Measurements from ENCODE around the gene ACAA1.
"Not testable (repeated sequence)": the region's sequence is repeated elsewhere in the genome, so short reads cannot be mapped to it uniquely, and the experiment has no call there.

ACAA1 gene

GRCh38 chr3:38085943-38086324, 51.0 kb downstream of the ACAA1 start:
- Mint-ChIP-seq H3K36me3 (ENCODE audit: low read depth) (peaks cover 6% of the 10 kb centered on the region), H3K27me3 (no peaks in the 10 kb centered on the region), H3K4me1 (ENCODE audit: low read depth) (no peaks in the 10 kb centered on the region), H3K4me3 (no peak overlapping the region), H3K27ac (no peak overlapping the region), H3K9me3 (peaks cover 18% of the 10 kb centered on the region)
- intact Hi-C loops (cut with micrococcal nuclease), result no loop called here

GRCh38 chr3:38085311-38085942, 51.5 kb downstream of the ACAA1 start:
- intact Hi-C loops (cut with micrococcal nuclease), result no loop called here
- no peak overlapping the region for H3K4me3 Mint-ChIP-seq

GRCh38 chr3:38084334-38085310, 52.3 kb downstream of the ACAA1 start:
- H3K4me3 Mint-ChIP-seq, result no peak overlapping the region
- intact Hi-C loops (cut with micrococcal nuclease), result no loop called here
- peaks cover 18% of the 10 kb centered on the region for H3K9me3 Mint-ChIP-seq
- no peaks in the 10 kb centered on the region for H3K27me3 Mint-ChIP-seq
- no peak overlapping the region for H3K27ac Mint-ChIP-seq
- no peaks in the 10 kb centered on the region for H3K4me1 Mint-ChIP-seq (ENCODE audit: low read depth)
- peaks cover 6% of the 10 kb centered on the region for H3K36me3 Mint-ChIP-seq (ENCODE audit: low read depth)

More at GRCh38 chr3:38085311-38085942, 51.5 kb downstream of the ACAA1 start:
- H3K27ac Mint-ChIP-seq, result no peak overlapping the region
- H3K36me3 Mint-ChIP-seq (ENCODE audit: low read depth), result peaks cover 6% of the 10 kb centered on the region
- no peaks in the 10 kb centered on the region for H3K4me1 Mint-ChIP-seq (ENCODE audit: low read depth)
- H3K9me3 Mint-ChIP-seq, result peaks cover 18% of the 10 kb centered on the region
- H3K27me3 Mint-ChIP-seq, result no peaks in the 10 kb centered on the region

GRCh38 chr3:38083871-38084333, 53.0 kb downstream of the ACAA1 start:
- Mint-ChIP-seq H3K9me3 (peaks cover 18% of the 10 kb centered on the region), H3K36me3 (ENCODE audit: low read depth) (peaks cover 6% of the 10 kb centered on the region), H3K27me3 (no peaks in the 10 kb centered on the region), H3K4me3 (no peak overlapping the region), H3K4me1 (ENCODE audit: low read depth) (no peaks in the 10 kb centered on the region), H3K27ac (no peak overlapping the region)
- intact Hi-C loops (cut with micrococcal nuclease), result no loop called here

DNA sequence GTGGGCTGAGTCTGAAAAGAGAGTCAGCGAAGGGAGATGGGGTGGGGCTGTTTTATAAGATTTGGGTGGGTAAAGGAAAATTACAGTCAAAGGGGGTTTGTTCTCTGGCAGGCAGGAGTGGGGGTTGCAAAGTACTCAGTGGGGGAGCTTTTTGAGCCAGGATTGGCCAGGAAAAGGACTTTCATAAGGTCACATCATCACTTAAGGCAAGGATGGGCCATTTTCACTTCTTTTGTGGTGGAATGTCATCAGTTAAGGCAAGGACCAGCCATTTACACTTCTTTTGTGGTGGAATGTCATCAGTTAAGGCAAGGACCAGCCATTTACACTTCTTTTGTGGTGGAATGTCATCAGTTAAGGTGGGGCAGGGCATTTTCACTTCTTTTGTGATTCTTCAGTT, 53.7 kb downstream of the ACAA1 start:
- intact Hi-C loops (cut with micrococcal nuclease); H3K27me3 Mint-ChIP-seq; H3K27ac Mint-ChIP-seq; H3K4me1 Mint-ChIP-seq (ENCODE audit: low read depth); H3K36me3 Mint-ChIP-seq (ENCODE audit: low read depth); H3K4me3 Mint-ChIP-seq: not testable (repeated sequence)
- peaks cover 18% of the 10 kb centered on the region for H3K9me3 Mint-ChIP-seq

GRCh38 chr3:38082296-38082695, 54.6 kb downstream of the ACAA1 start:
- H3K36me3 Mint-ChIP-seq (ENCODE audit: low read depth); H3K27ac Mint-ChIP-seq; H3K4me3 Mint-ChIP-seq; intact Hi-C loops (cut with micrococcal nuclease); H3K27me3 Mint-ChIP-seq; H3K4me1 Mint-ChIP-seq (ENCODE audit: low read depth): not testable (repeated sequence)
- H3K9me3 Mint-ChIP-seq, result peaks cover 18% of the 10 kb centered on the region

- intact Hi-C loops (cut with micrococcal nuclease); H3K4me1 Mint-ChIP-seq (ENCODE audit: low read depth); H3K4me3 Mint-ChIP-seq; H3K9me3 Mint-ChIP-seq; H3K36me3 Mint-ChIP-seq (ENCODE audit: low read depth); H3K27me3 Mint-ChIP-seq; H3K27ac Mint-ChIP-seq: not testable (repeated sequence)
Observed at GRCh38 chr3:38077073-38077472, 59.9 kb downstream of the ACAA1 start.

All from dendritic cell treated with granulocyte-macrophage colony-stimulating factor and Interleukin-4, amounts not matched to agents 40 ng/mL and 50 ng/mL, for 4 days (primary cell).